Measurements from ENCODE around the gene ZNF18. TPM values are rescaled to one million over a fixed set of nuclear protein-coding genes. Genes with fewer than 3 reads are reported as not detected.
A peak's percentile ranks its signal among the peaks of the same experiment; 100 is the strongest.
"Not testable (repeated sequence)": the region's sequence is repeated elsewhere in the genome, so short reads cannot be mapped to it uniquely, and the experiment has no call there.

The ZNF18 gene
- total RNA-seq, 2 donors from 2014 or later, result 10.9 to 13.1 TPM

GRCh38 chr17:11969565-11969964 lies 27.7 kb downstream of the ZNF18 start:
- no peaks in the 10 kb centered on the region for H3K4me1 Mint-ChIP-seq (ENCODE audit: low read depth)
- H3K27ac Mint-ChIP-seq, result no peak overlapping the region
- peaks cover 20 to 26% of the 10 kb centered on the region in 2 donors for H3K36me3 Mint-ChIP-seq (ENCODE audit: insufficient read depth in 2 of 2)
- no peak for DNase-seq
- ATAC-seq (replicated peaks in 1 of 2), result no peak
- no peaks in the 10 kb centered on the region for H3K27me3 Mint-ChIP-seq (ENCODE audit: low read depth)
- no peak overlapping the region for H3K4me3 Mint-ChIP-seq
- peaks cover 21 to 23% of the 10 kb centered on the region in 2 donors for H3K9me3 Mint-ChIP-seq

- Mint-ChIP-seq H3K4me3 (no peak overlapping the region), H3K27ac (no peak overlapping the region), H3K27me3 (ENCODE audit: low read depth) (no peaks in the 10 kb centered on the region), H3K9me3 (peaks cover 3 to 10% of the 10 kb centered on the region in 2 donors), H3K36me3 (ENCODE audit: insufficient read depth in 2 of 2) (peaks cover 6 to 9% of the 10 kb centered on the region in 2 donors), H3K4me1 (ENCODE audit: low read depth) (no peaks in the 10 kb centered on the region)
- no peak for ATAC-seq (replicated peaks in 1 of 2)
- no peak for DNase-seq
These were observed 42.3 kb downstream of the ZNF18 start for GRCh38 chr17:11954936-11955335.

GRCh38 chr17:11953924-11954323 lies 43.4 kb downstream of the ZNF18 start:
- no peaks in the 10 kb centered on the region for H3K27me3 Mint-ChIP-seq (ENCODE audit: low read depth)
- no peak for ATAC-seq (replicated peaks in 1 of 2)
- H3K36me3 Mint-ChIP-seq (ENCODE audit: insufficient read depth in 2 of 2), result peaks cover 6 to 9% of the 10 kb centered on the region in 2 donors

GRCh38 chr17:11952610-11953009 lies 44.7 kb downstream of the ZNF18 start:
- no peaks in the 10 kb centered on the region for H3K27me3 Mint-ChIP-seq (ENCODE audit: low read depth)
- DNase-seq (no peak), ATAC-seq (replicated peaks in 1 of 2) (no peak)
- no peak overlapping the region for H3K4me3 Mint-ChIP-seq
- no peaks in the 10 kb centered on the region for H3K4me1 Mint-ChIP-seq (ENCODE audit: low read depth)
- H3K27ac Mint-ChIP-seq, result no peak overlapping the region
- H3K36me3 Mint-ChIP-seq (ENCODE audit: insufficient read depth in 2 of 2), result peaks cover 6 to 7% of the 10 kb centered on the region in 2 donors
- peaks cover 4 to 10% of the 10 kb centered on the region in 2 donors for H3K9me3 Mint-ChIP-seq

More at GRCh38 chr17:11953924-11954323, 43.4 kb downstream of the ZNF18 start:
- H3K4me3 Mint-ChIP-seq, result no peak overlapping the region
- H3K4me1 Mint-ChIP-seq (ENCODE audit: low read depth), result no peaks in the 10 kb centered on the region
- H3K9me3 Mint-ChIP-seq, result peaks cover 4 to 10% of the 10 kb centered on the region in 2 donors
- no peak overlapping the region for H3K27ac Mint-ChIP-seq
- DNase-seq, result no peak

- Mint-ChIP-seq H3K36me3 (ENCODE audit: insufficient read depth in 2 of 2) (peaks cover 4 to 6% of the 10 kb centered on the region in 2 donors), H3K4me1 (ENCODE audit: low read depth) (no peaks in the 10 kb centered on the region), H3K27me3 (ENCODE audit: low read depth) (no peaks in the 10 kb centered on the region), H3K9me3 (peaks cover 3 to 6% of the 10 kb centered on the region in 2 donors), H3K4me3 (no peak overlapping the region), H3K27ac (no peak overlapping the region)
- ATAC-seq (replicated peaks in 1 of 2), result no peak
- DNase-seq, result no peak
These were observed 46.3 kb downstream of the ZNF18 start for GRCh38 chr17:11950771-11951519.

- not testable (repeated sequence) for H3K27ac Mint-ChIP-seq; DNase-seq; H3K36me3 Mint-ChIP-seq (ENCODE audit: insufficient read depth in 2 of 2); H3K27me3 Mint-ChIP-seq (ENCODE audit: low read depth); H3K4me3 Mint-ChIP-seq; ATAC-seq (replicated peaks in 1 of 2); H3K4me1 Mint-ChIP-seq (ENCODE audit: low read depth); H3K9me3 Mint-ChIP-seq
These were observed 47.7 kb downstream of the ZNF18 start for GRCh38 chr17:11949571-11949970.

GRCh38 chr17:11948789-11949188 lies 48.5 kb downstream of the ZNF18 start:
- H3K9me3 Mint-ChIP-seq, result peaks cover 2% of the 10 kb centered on the region in 2 donors

GRCh38 chr17:11944587-11944986 lies 52.7 kb downstream of the ZNF18 start:
- Mint-ChIP-seq H3K4me1 (ENCODE audit: low read depth) (no peaks in the 10 kb centered on the region), H3K36me3 (ENCODE audit: insufficient read depth in 2 of 2) (no peaks in the 10 kb centered on the region), H3K4me3 (no peak overlapping the region), H3K27me3 (ENCODE audit: low read depth) (no peaks in the 10 kb centered on the region), H3K27ac (no peak overlapping the region), H3K9me3 (no peaks in the 10 kb centered on the region)
- DNase-seq (no peak), ATAC-seq (replicated peaks in 1 of 2) (no peak)

More at GRCh38 chr17:11948789-11949188, 48.5 kb downstream of the ZNF18 start:
- Mint-ChIP-seq H3K36me3 (ENCODE audit: insufficient read depth in 2 of 2) (peaks cover 0 to 3% of the 10 kb centered on the region in 2 donors), H3K27me3 (ENCODE audit: low read depth) (no peaks in the 10 kb centered on the region), H3K4me1 (ENCODE audit: low read depth) (no peaks in the 10 kb centered on the region), H3K27ac (no peak overlapping the region), H3K4me3 (no peak overlapping the region)
- ATAC-seq (replicated peaks in 1 of 2) (no peak), DNase-seq (no peak)

GRCh38 chr17:11943759-11944347 lies 53.4 kb downstream of the ZNF18 start:
- Mint-ChIP-seq H3K9me3 (no peaks in the 10 kb centered on the region), H3K27ac (no peak overlapping the region), H3K27me3 (ENCODE audit: low read depth) (no peaks in the 10 kb centered on the region), H3K4me3 (no peak overlapping the region), H3K4me1 (ENCODE audit: low read depth) (no peaks in the 10 kb centered on the region), H3K36me3 (ENCODE audit: insufficient read depth in 2 of 2) (no peaks in the 10 kb centered on the region)
- ATAC-seq (replicated peaks in 1 of 2), result no peak
- no peak for DNase-seq

- not testable (repeated sequence) for H3K4me1 Mint-ChIP-seq (ENCODE audit: low read depth); H3K9me3 Mint-ChIP-seq; ATAC-seq (replicated peaks in 1 of 2); H3K27me3 Mint-ChIP-seq (ENCODE audit: low read depth); H3K27ac Mint-ChIP-seq; DNase-seq; H3K36me3 Mint-ChIP-seq (ENCODE audit: insufficient read depth in 2 of 2); H3K4me3 Mint-ChIP-seq
These were observed 54.2 kb downstream of the ZNF18 start for GRCh38 chr17:11943086-11943485.

- no peak overlapping the region for H3K4me3 Mint-ChIP-seq
- ATAC-seq (replicated peaks in 1 of 2) (no peak), DNase-seq (no peak)
- no peaks in the 10 kb centered on the region for H3K9me3 Mint-ChIP-seq
- no peak overlapping the region for H3K27ac Mint-ChIP-seq
- H3K27me3 Mint-ChIP-seq (ENCODE audit: low read depth), result peaks cover 7% of the 10 kb centered on the region
- no peaks in the 10 kb centered on the region for H3K4me1 Mint-ChIP-seq (ENCODE audit: low read depth)
- no peaks in the 10 kb centered on the region for H3K36me3 Mint-ChIP-seq (ENCODE audit: insufficient read depth in 2 of 2)
These were observed 56.4 kb downstream of the ZNF18 start for GRCh38 chr17:11940904-11941303.

- peak; percentile 10 to 43 for DNase-seq
These were observed 61.4 kb downstream of the ZNF18 start for GRCh38 chr17:11935734-11936406.

GRCh38 chr17:11932337-11932898 lies 64.9 kb downstream of the ZNF18 start:
- Mint-ChIP-seq H3K9me3 (no peaks in the 10 kb centered on the region), H3K4me3 (no peak overlapping the region), H3K27ac (no peak overlapping the region), H3K27me3 (ENCODE audit: low read depth) (peaks cover 8% of the 10 kb centered on the region), H3K36me3 (ENCODE audit: insufficient read depth in 2 of 2) (no peaks in the 10 kb centered on the region), H3K4me1 (ENCODE audit: low read depth) (no peaks in the 10 kb centered on the region)
- no peak for DNase-seq
- no peak for ATAC-seq (replicated peaks in 1 of 2)

More at GRCh38 chr17:11935734-11936406, 61.4 kb downstream of the ZNF18 start:
- H3K27me3 Mint-ChIP-seq (ENCODE audit: low read depth), result peaks cover 7% of the 10 kb centered on the region
- H3K4me3 Mint-ChIP-seq, result no peak overlapping the region
- no peaks in the 10 kb centered on the region for H3K36me3 Mint-ChIP-seq (ENCODE audit: insufficient read depth in 2 of 2)
- H3K9me3 Mint-ChIP-seq, result no peaks in the 10 kb centered on the region
- no peaks in the 10 kb centered on the region for H3K4me1 Mint-ChIP-seq (ENCODE audit: low read depth)
- H3K27ac Mint-ChIP-seq, result no peak overlapping the region
- no peak for ATAC-seq (replicated peaks in 1 of 2)
